Colonic mucosa (tissue), 4 donors: ENCODE results near the gene PPP2R2D. TPM values are rescaled to one million over a fixed set of nuclear protein-coding genes. Genes with fewer than 3 reads are reported as not detected.

Source experiments
- DNase-seq: peaks from one replicate; pipeline ENCODE4 v3.0.0-alpha.2; 2020
- H3K27ac ChIP-seq: fragments of 200-600 bp; one replicate; pipeline ENCODE4 v1.8.0; 2021
- H3K27me3 ChIP-seq: fragments of 200-600 bp; one replicate; pipeline ENCODE4 v1.8.0; 2021
- H3K36me3 ChIP-seq: fragments of 200-600 bp; one replicate; pipeline ENCODE4 v1.8.0; 2021
- H3K4me1 ChIP-seq: fragments of 200-600 bp; one replicate; pipeline ENCODE4 v1.8.0; 2021; ENCODE audit warnings: mild to moderate bottlenecking
- H3K4me3 ChIP-seq: fragments of 200-600 bp; one replicate; pipeline ENCODE4 v1.8.0; 2021
- H3K9ac ChIP-seq, 2 donors: one replicate each; pipeline ENCODE4 v1.7.0; 2013; ENCODE audit warnings: control low read depth in 2 of 2, low read depth in 2 of 2, low read length in 2 of 2
- H3K9me3 ChIP-seq: fragments of 200-600 bp; one replicate; pipeline ENCODE4 v1.8.0; 2021
- intact Hi-C: fragments of 100-400 bp; cut with DNase I; formaldehyde crosslinking; loops from one replicate; pipeline ENCODE4 v1.14.1; 2022
- total RNA-seq, 2 donors: library from RNA; stranded (reverse); fragmentation: NEBNext Ultra II Directional in 1 of 2; extraction: Animal tissue kit (Norgen Biotek cat#: 25700) in 1 of 2; gene quantifications; one replicate each; pipeline ENCODE4 v1.2.1, GENCODE V29; 2021
- TF ChIP-seq, protein P1 (sequence below): fragments of 200-600 bp; IDR thresholded peaks from one replicate; pipeline ENCODE4 v1.8.0; 2022; ENCODE audit warnings: antibody characterized with exemption, mild to moderate bottlenecking
- donor health status: healthy.
- donor health status: DM: no; HTN: no; CAD: no.
- donor health status: DM: no; HTN: no; CAD: no.

The PPP2R2D gene
- total RNA-seq, 2 donors from 2014 or later, result 28.1 to 30.6 TPM

DNA sequence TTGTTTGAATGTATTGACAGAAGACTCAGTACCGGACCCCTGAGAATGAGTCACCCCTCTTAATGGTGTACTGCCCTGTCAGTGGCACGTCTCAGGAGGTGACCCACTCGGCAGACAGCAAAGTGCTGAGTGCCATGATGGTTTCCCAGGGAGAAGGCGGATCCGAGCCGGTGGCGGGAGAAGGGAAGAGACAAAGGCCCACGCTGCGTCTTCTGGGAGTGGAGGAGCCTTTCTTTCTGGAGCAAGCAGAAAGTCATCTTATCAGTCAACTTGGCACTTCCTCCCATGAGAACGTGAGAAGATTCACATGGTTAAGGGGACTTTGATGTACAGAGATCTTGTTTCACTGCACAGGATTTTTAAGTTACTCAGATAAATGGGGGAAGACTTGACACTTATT, 14.6 kb upstream of the PPP2R2D start:
- intact Hi-C loops, result loop anchor here (2.0 to 5.0 kb wide), 2 partner anchors 137 to 256 kb away; no protein-coding TSS in a partner anchor
- no peaks in the 10 kb centered on the region for H3K27me3 ChIP-seq
- H3K4me1 ChIP-seq, result peaks cover 3% of the 10 kb centered on the region
- TF ChIP-seq, protein P1, sequence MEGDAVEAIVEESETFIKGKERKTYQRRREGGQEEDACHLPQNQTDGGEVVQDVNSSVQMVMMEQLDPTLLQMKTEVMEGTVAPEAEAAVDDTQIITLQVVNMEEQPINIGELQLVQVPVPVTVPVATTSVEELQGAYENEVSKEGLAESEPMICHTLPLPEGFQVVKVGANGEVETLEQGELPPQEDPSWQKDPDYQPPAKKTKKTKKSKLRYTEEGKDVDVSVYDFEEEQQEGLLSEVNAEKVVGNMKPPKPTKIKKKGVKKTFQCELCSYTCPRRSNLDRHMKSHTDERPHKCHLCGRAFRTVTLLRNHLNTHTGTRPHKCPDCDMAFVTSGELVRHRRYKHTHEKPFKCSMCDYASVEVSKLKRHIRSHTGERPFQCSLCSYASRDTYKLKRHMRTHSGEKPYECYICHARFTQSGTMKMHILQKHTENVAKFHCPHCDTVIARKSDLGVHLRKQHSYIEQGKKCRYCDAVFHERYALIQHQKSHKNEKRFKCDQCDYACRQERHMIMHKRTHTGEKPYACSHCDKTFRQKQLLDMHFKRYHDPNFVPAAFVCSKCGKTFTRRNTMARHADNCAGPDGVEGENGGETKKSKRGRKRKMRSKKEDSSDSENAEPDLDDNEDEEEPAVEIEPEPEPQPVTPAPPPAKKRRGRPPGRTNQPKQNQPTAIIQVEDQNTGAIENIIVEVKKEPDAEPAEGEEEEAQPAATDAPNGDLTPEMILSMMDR, result no peak
- DNase-seq, result no peak
- H3K9ac ChIP-seq, result no peak overlapping the region
- H3K27ac ChIP-seq, result no peak overlapping the region
- no peaks in the 10 kb centered on the region for H3K36me3 ChIP-seq
- no peak overlapping the region for H3K4me3 ChIP-seq
- no peaks in the 10 kb centered on the region for H3K9me3 ChIP-seq

GRCh38 chr10:131888186-131888604, 12.6 kb upstream of the PPP2R2D start:
- Histone ChIP-seq H3K9ac (no peak overlapping the region), H3K36me3 (no peaks in the 10 kb centered on the region), H3K27me3 (no peaks in the 10 kb centered on the region), H3K4me1 (peaks cover 3% of the 10 kb centered on the region), H3K4me3 (no peak overlapping the region), H3K9me3 (no peaks in the 10 kb centered on the region), H3K27ac (no peak overlapping the region)
- intact Hi-C loops, result loop anchor here (5.0 kb wide), 1 partner anchor 254 kb away; no protein-coding TSS in a partner anchor
- TF ChIP-seq, protein P1, result no peak
- no peak for DNase-seq

DNA sequence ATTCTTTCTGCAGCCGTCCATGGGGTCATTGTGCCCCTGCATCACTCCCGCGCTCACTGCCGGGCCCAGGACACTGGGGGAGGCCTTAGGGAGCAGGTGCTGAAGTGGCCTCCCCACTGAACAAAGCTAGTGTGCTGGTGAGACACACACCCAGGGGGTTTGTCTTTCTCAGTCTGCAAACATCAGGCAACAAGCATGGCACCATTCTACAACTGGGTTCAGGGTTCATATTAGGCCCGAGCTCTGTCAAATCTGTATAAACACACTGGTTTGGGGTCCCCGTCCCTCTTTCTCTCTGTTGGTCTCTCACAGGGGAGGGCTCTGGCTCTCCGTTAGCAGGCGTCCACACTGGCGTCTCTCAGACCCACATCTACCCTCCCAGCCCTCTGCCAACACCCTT, 11.1 kb upstream of the PPP2R2D start:
- no peak overlapping the region for H3K4me3 ChIP-seq
- DNase-seq, result no peak
- peaks cover 3% of the 10 kb centered on the region for H3K4me1 ChIP-seq
- no peak overlapping the region for H3K9ac ChIP-seq
- no peaks in the 10 kb centered on the region for H3K27me3 ChIP-seq
- H3K27ac ChIP-seq, result no peak overlapping the region
- intact Hi-C loops, result loop anchor here (5.0 to 10.0 kb wide), 2 partner anchors 85 to 253 kb away; no protein-coding TSS in a partner anchor
- H3K9me3 ChIP-seq, result no peaks in the 10 kb centered on the region
- TF ChIP-seq, protein P1, result no peak
- H3K36me3 ChIP-seq, result no peaks in the 10 kb centered on the region

GRCh38 chr10:131890276-131891195, 10.3 kb upstream of the PPP2R2D start:
- H3K9ac ChIP-seq, result no peak overlapping the region
- TF ChIP-seq, protein P1, result no peak
- H3K27me3 ChIP-seq, result no peaks in the 10 kb centered on the region
- H3K4me1 ChIP-seq, result no peaks in the 10 kb centered on the region
- intact Hi-C loops, result loop anchor here (10.0 kb wide), 1 partner anchor 84 kb away; no protein-coding TSS in a partner anchor
- no peak for DNase-seq
- H3K4me3 ChIP-seq, result no peak overlapping the region
- H3K36me3 ChIP-seq, result no peaks in the 10 kb centered on the region
- H3K27ac ChIP-seq, result no peak overlapping the region
- H3K9me3 ChIP-seq, result no peaks in the 10 kb centered on the region

DNA sequence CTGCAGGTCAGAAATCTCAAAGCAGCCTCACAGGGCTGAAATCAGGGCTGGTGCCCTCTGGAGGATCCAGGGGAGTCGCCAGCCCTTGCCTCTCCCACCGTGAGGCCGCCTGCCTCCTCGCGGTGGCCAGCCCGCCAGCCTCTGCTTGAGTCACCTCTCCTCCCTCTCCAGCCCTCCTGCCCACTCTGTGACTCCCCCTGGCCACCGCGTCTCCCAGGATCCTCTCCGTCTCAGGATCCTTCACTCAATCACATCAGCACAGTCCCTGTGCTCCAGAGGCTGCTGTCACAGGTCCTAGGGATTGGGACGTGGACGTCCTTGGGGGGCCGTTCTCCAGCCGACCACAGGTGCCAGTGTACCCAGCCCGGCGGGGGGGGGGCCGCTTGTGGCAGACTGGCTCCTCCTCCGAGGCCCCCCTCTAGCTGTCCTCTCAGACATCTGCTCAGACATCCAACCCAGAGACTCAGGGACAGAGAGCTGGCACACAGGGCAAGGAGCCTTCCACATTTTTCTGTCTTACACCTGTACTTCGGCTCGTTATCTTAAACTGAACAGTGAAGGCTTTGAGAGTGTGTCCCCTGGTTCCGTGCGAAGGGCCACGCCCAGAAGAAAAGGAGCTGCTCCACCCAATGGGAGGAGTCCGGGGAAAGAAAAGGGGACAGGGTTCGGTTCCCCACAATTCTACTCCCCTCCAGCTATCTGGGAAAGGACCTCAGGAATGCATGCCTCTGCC, 9.4 kb upstream of the PPP2R2D start:
- intact Hi-C loops, result loop anchor here (10.0 kb wide), 1 partner anchor 83 kb away; no protein-coding TSS in a partner anchor
- Histone ChIP-seq H3K27me3 (no peaks in the 10 kb centered on the region), H3K9me3 (no peaks in the 10 kb centered on the region), H3K27ac (no peak overlapping the region), H3K4me3 (no peak overlapping the region), H3K9ac (no peak overlapping the region), H3K36me3 (no peaks in the 10 kb centered on the region), H3K4me1 (no peaks in the 10 kb centered on the region)
- DNase-seq, result no peak
- TF ChIP-seq, protein P1, result no peak
